Upper lobe of right lung (tissue), 1 donor: Measurements from ENCODE around the gene SLCO6A1. TPM values are rescaled to one million over a fixed set of nuclear protein-coding genes. Genes with fewer than 3 reads are reported as not detected.

Experiments
- ATAC-seq: fragments of 200-7000 bp; cut with Tn5 transposase; one replicate; pipeline ENCODE4 v1.9.1; 2020; ENCODE audit warnings: mild to moderate bottlenecking, moderate library complexity
- DNase-seq: peaks from one replicate; pipeline ENCODE4 v3.0.0-alpha.2; 2020
- H3K27ac ChIP-seq: fragments of 200-600 bp; one replicate; pipeline ENCODE4 v1.8.0; 2022
- H3K27me3 ChIP-seq: fragments of 200-600 bp; one replicate; pipeline ENCODE4 v1.8.0; 2022; ENCODE audit warnings: mild to moderate bottlenecking
- H3K36me3 ChIP-seq: fragments of 200-600 bp; one replicate; pipeline ENCODE4 v1.8.0; 2022
- H3K4me1 ChIP-seq: fragments of 200-600 bp; one replicate; pipeline ENCODE4 v1.8.0; 2022
- H3K4me3 ChIP-seq: fragments of 200-600 bp; one replicate; pipeline ENCODE4 v1.8.0; 2022; ENCODE audit warnings: mild to moderate bottlenecking
- H3K9me3 ChIP-seq: fragments of 200-600 bp; one replicate; pipeline ENCODE4 v1.8.0; 2022
- intact Hi-C: fragments of 100-400 bp; cut with DNase I; formaldehyde crosslinking; loops from one replicate; pipeline ENCODE4 v1.11.0; 2022
- total RNA-seq: library from RNA; stranded (reverse); fragmentation: NEBNext Ultra II Directional; extraction: Animal tissue kit (Norgen Biotek cat#: 25700); gene quantifications from one replicate; pipeline ENCODE4 v1.2.1, GENCODE V29; 2021
- TF ChIP-seq, protein P1 (sequence below): fragments of 200-600 bp; IDR thresholded peaks from one replicate; pipeline ENCODE4 v1.8.0; 2022; ENCODE audit warnings: antibody characterized with exemption
- donor health status: DM: no; HTN: yes; CAD: no; lungs with severe emphysema.

The SLCO6A1 gene
- total RNA-seq, 1 donor from 2014 or later = not detected

DNA sequence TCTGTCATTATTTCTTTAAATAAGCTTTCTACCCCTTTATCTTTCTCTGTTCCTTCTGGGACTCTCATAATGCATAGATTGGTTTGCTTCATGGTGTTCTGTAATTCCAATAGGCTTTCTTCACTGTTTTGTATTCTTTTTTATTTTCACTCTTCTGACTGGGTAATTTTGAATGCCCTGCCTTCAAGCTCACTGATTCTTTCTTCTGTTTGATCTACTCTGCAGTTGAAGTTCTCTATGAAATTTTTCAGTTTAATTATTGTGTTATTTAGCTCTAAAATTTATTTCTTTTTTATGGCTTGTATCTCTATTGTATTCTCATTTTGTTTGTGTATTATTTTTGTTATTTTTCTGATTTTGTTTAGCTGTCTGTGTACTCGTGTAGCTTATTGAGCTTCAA, 113.4 kb downstream of the SLCO6A1 start:
- no peaks in the 10 kb centered on the region for H3K36me3 ChIP-seq
- intact Hi-C loops = no loop called here
- no peak for DNase-seq
- no peak overlapping the region for H3K4me3 ChIP-seq
- ATAC-seq = no peak
- H3K27ac ChIP-seq = no peak overlapping the region
- no peaks in the 10 kb centered on the region for H3K27me3 ChIP-seq
- peaks cover 4% of the 10 kb centered on the region for H3K9me3 ChIP-seq
- TF ChIP-seq, protein P1, sequence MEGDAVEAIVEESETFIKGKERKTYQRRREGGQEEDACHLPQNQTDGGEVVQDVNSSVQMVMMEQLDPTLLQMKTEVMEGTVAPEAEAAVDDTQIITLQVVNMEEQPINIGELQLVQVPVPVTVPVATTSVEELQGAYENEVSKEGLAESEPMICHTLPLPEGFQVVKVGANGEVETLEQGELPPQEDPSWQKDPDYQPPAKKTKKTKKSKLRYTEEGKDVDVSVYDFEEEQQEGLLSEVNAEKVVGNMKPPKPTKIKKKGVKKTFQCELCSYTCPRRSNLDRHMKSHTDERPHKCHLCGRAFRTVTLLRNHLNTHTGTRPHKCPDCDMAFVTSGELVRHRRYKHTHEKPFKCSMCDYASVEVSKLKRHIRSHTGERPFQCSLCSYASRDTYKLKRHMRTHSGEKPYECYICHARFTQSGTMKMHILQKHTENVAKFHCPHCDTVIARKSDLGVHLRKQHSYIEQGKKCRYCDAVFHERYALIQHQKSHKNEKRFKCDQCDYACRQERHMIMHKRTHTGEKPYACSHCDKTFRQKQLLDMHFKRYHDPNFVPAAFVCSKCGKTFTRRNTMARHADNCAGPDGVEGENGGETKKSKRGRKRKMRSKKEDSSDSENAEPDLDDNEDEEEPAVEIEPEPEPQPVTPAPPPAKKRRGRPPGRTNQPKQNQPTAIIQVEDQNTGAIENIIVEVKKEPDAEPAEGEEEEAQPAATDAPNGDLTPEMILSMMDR = no peak
- H3K4me1 ChIP-seq = no peaks in the 10 kb centered on the region

DNA sequence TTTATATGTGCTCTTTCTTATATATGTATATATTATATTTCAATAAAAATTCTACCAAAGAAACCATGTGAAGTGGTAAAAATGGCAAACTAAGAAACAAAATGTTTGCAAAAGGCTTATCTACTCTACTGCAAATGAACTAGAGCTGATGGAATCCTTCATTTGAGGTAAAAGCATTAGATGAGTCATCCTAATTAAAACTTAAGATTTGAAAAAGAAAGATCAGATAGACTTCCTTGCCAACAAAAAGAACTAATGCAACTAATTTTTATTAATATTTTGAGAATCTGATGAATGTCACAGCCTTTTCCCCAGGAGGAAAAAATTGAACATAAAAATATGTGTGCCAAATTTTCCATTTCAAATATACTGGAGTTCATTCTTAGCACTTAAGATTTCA, 118.6 kb downstream of the SLCO6A1 start:
- H3K27me3 ChIP-seq = no peaks in the 10 kb centered on the region
- intact Hi-C loops = no loop called here
- peaks cover under 1% of the 10 kb centered on the region for H3K9me3 ChIP-seq
- no peak for DNase-seq
- H3K4me3 ChIP-seq = no peak overlapping the region
- no peak for ATAC-seq
- TF ChIP-seq, protein P1 = no peak
- no peaks in the 10 kb centered on the region for H3K36me3 ChIP-seq
- no peaks in the 10 kb centered on the region for H3K4me1 ChIP-seq
- no peak overlapping the region for H3K27ac ChIP-seq

DNA sequence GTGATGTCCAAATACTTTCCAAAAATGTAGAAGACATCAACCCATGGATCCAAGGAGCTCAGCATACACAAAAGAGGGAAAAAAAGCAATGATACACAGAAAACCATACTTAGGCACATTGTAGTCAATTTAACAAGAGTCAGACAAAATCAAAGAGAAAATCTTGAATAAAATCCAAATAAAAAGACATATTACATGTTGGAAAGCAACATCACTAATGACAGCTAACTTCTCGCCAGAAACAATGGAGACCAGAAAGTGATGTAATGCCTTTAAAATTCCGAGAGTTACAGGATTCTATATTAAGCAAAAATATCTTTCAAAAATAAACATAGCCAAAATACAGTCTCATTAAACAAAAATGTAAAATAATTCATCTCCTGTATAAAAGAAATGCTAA, 122.9 kb downstream of the SLCO6A1 start:
- Histone ChIP-seq H3K36me3 (no peaks in the 10 kb centered on the region), H3K9me3 (no peaks in the 10 kb centered on the region), H3K4me1 (no peaks in the 10 kb centered on the region), H3K27me3 (no peaks in the 10 kb centered on the region), H3K27ac (no peak overlapping the region), H3K4me3 (no peak overlapping the region)
- ATAC-seq (no peak), DNase-seq (no peak)
- intact Hi-C loops = no loop called here
- TF ChIP-seq, protein P1 = no peak

DNA sequence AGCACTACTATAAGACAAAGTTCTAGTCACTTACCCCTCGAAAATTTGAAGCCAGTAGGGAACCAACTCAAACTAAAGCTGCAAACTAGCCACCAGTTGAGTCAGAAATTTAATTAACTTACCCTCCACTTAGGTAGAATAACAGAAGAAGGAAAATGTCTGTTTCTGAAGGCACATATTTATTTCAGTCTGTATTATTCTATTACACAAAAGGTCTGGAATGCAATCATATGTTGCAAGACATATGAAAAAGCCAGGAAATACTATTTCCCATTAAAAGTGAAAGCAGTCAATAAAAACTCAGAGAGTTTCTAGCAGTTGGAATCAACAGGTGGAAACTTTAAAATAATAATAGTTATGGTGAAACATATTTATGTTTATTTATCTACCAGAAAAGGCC, 123.5 kb downstream of the SLCO6A1 start:
- no peak for ATAC-seq
- H3K27ac ChIP-seq = no peak overlapping the region

DNA sequence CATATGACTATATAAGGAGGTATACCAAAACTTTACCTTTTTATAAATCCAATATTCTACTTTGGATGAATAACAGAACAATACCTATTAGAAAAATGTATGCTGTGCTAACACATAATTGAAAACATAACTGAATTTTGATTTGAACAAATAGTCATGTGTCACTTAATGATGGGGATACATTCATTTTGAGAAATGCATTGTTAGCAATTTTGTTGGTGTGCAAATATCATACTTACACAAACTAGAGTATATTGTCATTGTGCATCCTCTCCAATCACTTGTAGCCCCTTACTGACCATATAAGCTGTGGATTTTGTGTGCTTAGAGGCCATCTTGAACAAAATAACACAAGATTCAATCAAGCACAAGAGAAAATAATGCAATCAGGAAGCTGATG, 130.4 kb downstream of the SLCO6A1 start:
- intact Hi-C loops = no loop called here
- ATAC-seq (no peak), DNase-seq (no peak)
- Histone ChIP-seq H3K27me3 (no peaks in the 10 kb centered on the region), H3K9me3 (no peaks in the 10 kb centered on the region), H3K36me3 (no peaks in the 10 kb centered on the region), H3K4me1 (no peaks in the 10 kb centered on the region), H3K4me3 (no peak overlapping the region), H3K27ac (no peak overlapping the region)
- TF ChIP-seq, protein P1 = no peak

More for the DNA sequence above, 123.5 kb downstream of the SLCO6A1 start:
- no peak for DNase-seq
- Histone ChIP-seq H3K4me1 (no peaks in the 10 kb centered on the region), H3K4me3 (no peak overlapping the region), H3K27me3 (no peaks in the 10 kb centered on the region), H3K9me3 (no peaks in the 10 kb centered on the region), H3K36me3 (no peaks in the 10 kb centered on the region)
- intact Hi-C loops = no loop called here
- TF ChIP-seq, protein P1 = no peak

DNA sequence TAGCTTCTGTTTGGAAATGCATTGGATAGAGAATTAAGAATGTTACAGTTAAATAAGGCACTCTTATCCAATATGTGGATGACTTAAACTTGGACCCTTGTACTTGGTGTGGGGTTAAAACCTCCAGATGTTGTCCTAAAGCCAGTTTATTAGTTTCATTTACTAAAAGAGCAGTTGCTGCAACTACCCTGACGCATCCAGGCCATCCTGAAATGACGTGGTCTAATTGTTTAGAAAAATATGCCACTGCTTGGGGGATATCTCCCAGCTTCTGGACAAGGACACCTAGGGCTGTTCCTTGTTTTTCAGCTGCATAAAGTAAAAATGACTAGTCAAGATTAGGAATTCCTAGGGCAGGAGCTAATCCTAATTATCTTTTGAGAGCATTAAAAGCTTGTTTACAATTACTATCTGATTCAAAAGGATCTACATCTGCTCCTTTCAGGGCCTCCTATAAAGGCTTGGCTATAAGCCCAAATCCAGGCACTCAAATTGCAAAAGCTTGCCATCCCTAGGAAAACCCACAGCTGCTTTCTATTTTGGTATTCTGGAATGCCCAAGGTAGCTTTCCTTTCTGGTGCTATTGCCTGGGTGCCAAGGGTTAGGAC, 157.0 kb downstream of the SLCO6A1 start:
- TF ChIP-seq, protein P1 = no peak
- no peak for DNase-seq
- Histone ChIP-seq H3K27ac (no peak overlapping the region), H3K27me3 (no peaks in the 10 kb centered on the region), H3K4me1 (no peaks in the 10 kb centered on the region), H3K9me3 (no peaks in the 10 kb centered on the region), H3K36me3 (no peaks in the 10 kb centered on the region), H3K4me3 (no peak overlapping the region)
- no peak for ATAC-seq
- intact Hi-C loops = no loop called here
